Psoas muscle (tissue), 8 donors: ENCODE results near the gene MYMK. TPM values are rescaled to one million over a fixed set of nuclear protein-coding genes. Genes with fewer than 3 reads are reported as not detected.

ENCODE experiments used
- ATAC-seq, 4 donors: fragments of 200-7000 bp; cut with Tn5 transposase; one replicate each; pipeline ENCODE4 v1.9.1; 2020; ENCODE audit warnings: moderate library complexity in 3 of 4, mild to moderate bottlenecking in 2 of 4
- DNase-seq, 2 donors: peaks; one replicate each; pipeline ENCODE4 v3.0.0-alpha.2; 2020
- H3K27ac ChIP-seq: fragments of 200-600 bp; one replicate; pipeline ENCODE4 v1.8.0; 2022
- H3K27me3 ChIP-seq, 3 donors: fragments of 200-600 bp in 1 of 3; one replicate each; pipeline versions ENCODE4 v1.6.1 to v1.8.0; 2013 to 2022; ENCODE audit warnings: low read length in 2 of 3, mild to moderate bottlenecking in 2 of 3, moderate library complexity in 1 of 3; ENCODE audit not compliant: insufficient read depth in 3 of 3
- H3K36me3 ChIP-seq, 2 donors: fragments of 200-600 bp in 1 of 2; one replicate each; pipeline versions ENCODE4 v1.6.1 to v1.8.0; 2013 to 2022; ENCODE audit warnings: low read depth in 1 of 2, mild to moderate bottlenecking in 1 of 2, moderate library complexity in 1 of 2; ENCODE audit not compliant: insufficient read depth in 1 of 2
- H3K4me1 ChIP-seq: fragments of 200-600 bp; one replicate; pipeline ENCODE4 v1.8.0; 2022
- H3K4me3 ChIP-seq: fragments of 200-600 bp; one replicate; pipeline ENCODE4 v1.8.0; 2022; ENCODE audit warnings: mild to moderate bottlenecking
- H3K9me3 ChIP-seq: fragments of 200-600 bp; one replicate; pipeline ENCODE4 v1.8.0; 2022
- CTCF ChIP-seq: fragments of 200-600 bp; IDR thresholded peaks from one replicate; pipeline ENCODE4 v1.8.0; 2022; ENCODE audit warnings: antibody characterized with exemption
- WGBS, 3 donors: extraction: QIAGEN DNeasy Blood & Tissue Kit; methylation state at CpG; one replicate each; pipeline versions ENCODE4 v1.1.6 to v1.1.7; 2013; 5-methylcytosine and 5-hydroxymethylcytosine counted together
- intact Hi-C, 2 donors: fragments of 100-400 bp; cut with DNase I; formaldehyde crosslinking; loops; one replicate each; pipeline versions ENCODE4 v1.11.0 to v1.14.2; 2022
- polyA plus RNA-seq, 3 donors: library from polyadenylated mRNA; stranded (reverse); fragments of 200-250 nt; gene quantifications; one replicate each; pipeline ENCODE4 v1.2.3, GENCODE V29; 2013
- total RNA-seq, 4 donors: library from RNA; stranded (reverse); fragmentation: NEBNext Ultra II Directional in 2 of 4; extraction: Animal tissue kit (Norgen Biotek cat#: 25700) in 2 of 4; gene quantifications; one replicate each; pipeline versions ENCODE4 v1.2.1 to v1.2.4, GENCODE V29; 2021 to 2023
- donor health status: healthy with polysubstance abuse.
- donor health status: DM: no; HTN: no; CAD: no; lungs with moderate emphysema.
- donor health status: Bipolar disorder and iron deficiency.
- donor health status: healthy.
- donor health status: DM: yes; HTN: yes; CAD: no.
- donor health status: DM: no; HTN: no; CAD: no.
- donor health status: DM: no; HTN: no; CAD: no.
- donor health status: DM: yes; HTN: yes; CAD: no.

MYMK gene
- total and polyA plus RNA-seq, 7 donors, result 0.05 to 4.5 (median 0.52) TPM; not detected in 3

GRCh38 chr9:133542002-133542401 lies 17.2 kb upstream of the MYMK start:
- Histone ChIP-seq H3K36me3 (no peaks in the 10 kb centered on the region), H3K27me3 (peaks cover 0 to 28% (median 0%) of the 10 kb centered on the region in 3 donors), H3K4me1 (peaks cover 3% of the 10 kb centered on the region), H3K4me3 (no peak overlapping the region), H3K27ac (no peak overlapping the region), H3K9me3 (no peaks in the 10 kb centered on the region)
- no peak for TF ChIP-seq CTCF
- no peak for ATAC-seq
- no peak for DNase-seq
- intact Hi-C loops, result no loop called here
- WGBS, 3 donors, result 57 to 69% (median 62%) methylated on average over 13 of the region's 13 CpGs

- H3K27me3 ChIP-seq, result peaks cover 0 to 33% (median 0%) of the 10 kb centered on the region in 3 donors
- no peak for TF ChIP-seq CTCF
- H3K4me3 ChIP-seq, result no peak overlapping the region
- WGBS, 3 donors, result 76 to 81% (median 79%) methylated on average over 18 of the region's 18 CpGs
- peaks cover 3% of the 10 kb centered on the region for H3K4me1 ChIP-seq
- H3K36me3 ChIP-seq, result no peaks in the 10 kb centered on the region
- intact Hi-C loops, result no loop called here
- no peak for DNase-seq
- H3K27ac ChIP-seq, result no peak overlapping the region
- H3K9me3 ChIP-seq, result no peaks in the 10 kb centered on the region
- ATAC-seq, result no peak
These were observed 15.9 kb upstream of the MYMK start for GRCh38 chr9:133540698-133541025.

GRCh38 chr9:133539991-133540697 lies 15.4 kb upstream of the MYMK start:
- intact Hi-C loops, result loop anchor here in 1 of 2 donors (10.0 kb wide), 1 partner anchor 185 kb away; no protein-coding TSS in a partner anchor
- Histone ChIP-seq H3K27ac (no peak overlapping the region), H3K4me1 (peaks cover 3% of the 10 kb centered on the region), H3K27me3 (peaks cover 0 to 34% (median 0%) of the 10 kb centered on the region in 3 donors), H3K4me3 (peak overlapping the region; percentile 34), H3K9me3 (no peaks in the 10 kb centered on the region), H3K36me3 (no peaks in the 10 kb centered on the region)
- ATAC-seq, result peak in 1 of 4 donors; percentile 17
- 77% methylated on average over 21 to 22 of the region's 22 CpGs for WGBS, 3 donors
- no peak for DNase-seq
- TF ChIP-seq CTCF, result no peak

- peaks cover 0 to 43% (median 0%) of the 10 kb centered on the region in 3 donors for H3K27me3 ChIP-seq
- WGBS, 3 donors, result 51 to 56% (median 52%) methylated on average over 45 to 47 of the region's 47 CpGs
- H3K4me1 ChIP-seq, result peaks cover 6% of the 10 kb centered on the region
- H3K9me3 ChIP-seq, result no peaks in the 10 kb centered on the region
- intact Hi-C loops, result loop anchor here in 1 of 2 donors (10.0 kb wide), 1 partner anchor 186 kb away; no protein-coding TSS in a partner anchor
- H3K27ac ChIP-seq, result no peak overlapping the region
- peak overlapping the region; percentile 34 for H3K4me3 ChIP-seq
- ATAC-seq, result peak; percentile 19 to 61 (median 37)
- H3K36me3 ChIP-seq, result no peaks in the 10 kb centered on the region
- DNase-seq, result peak; percentile 50 to 69
- TF ChIP-seq CTCF, result no peak
These were observed 14.4 kb upstream of the MYMK start for GRCh38 chr9:133538851-133539833.
